GM20000 (cell line): ENCODE measurements around the gene MLXIPL.
A peak's percentile ranks its signal among the peaks of the same experiment; 100 is the strongest.
"Not testable (repeated sequence)": the region's sequence is repeated elsewhere in the genome, so short reads cannot be mapped to it uniquely, and the experiment has no call there.

Experiments used
- DNase-seq: peaks from one replicate; pipeline ENCODE4 v3.0.0; 2012; ENCODE audit warnings: low spot score
- TF ChIP-seq, protein P1 (sequence below): IDR thresholded peaks from 2 replicates; pipeline ENCODE4 v1.5.1; 2012; ENCODE audit warnings: mild to moderate bottlenecking, control low read depth; ENCODE audit errors: extremely low read depth, missing control alignments

MLXIPL gene

GRCh38 chr7:73668103-73668885, 44.0 kb upstream of the MLXIPL start:
- peak; percentile 60 for DNase-seq
- TF ChIP-seq, protein P1, sequence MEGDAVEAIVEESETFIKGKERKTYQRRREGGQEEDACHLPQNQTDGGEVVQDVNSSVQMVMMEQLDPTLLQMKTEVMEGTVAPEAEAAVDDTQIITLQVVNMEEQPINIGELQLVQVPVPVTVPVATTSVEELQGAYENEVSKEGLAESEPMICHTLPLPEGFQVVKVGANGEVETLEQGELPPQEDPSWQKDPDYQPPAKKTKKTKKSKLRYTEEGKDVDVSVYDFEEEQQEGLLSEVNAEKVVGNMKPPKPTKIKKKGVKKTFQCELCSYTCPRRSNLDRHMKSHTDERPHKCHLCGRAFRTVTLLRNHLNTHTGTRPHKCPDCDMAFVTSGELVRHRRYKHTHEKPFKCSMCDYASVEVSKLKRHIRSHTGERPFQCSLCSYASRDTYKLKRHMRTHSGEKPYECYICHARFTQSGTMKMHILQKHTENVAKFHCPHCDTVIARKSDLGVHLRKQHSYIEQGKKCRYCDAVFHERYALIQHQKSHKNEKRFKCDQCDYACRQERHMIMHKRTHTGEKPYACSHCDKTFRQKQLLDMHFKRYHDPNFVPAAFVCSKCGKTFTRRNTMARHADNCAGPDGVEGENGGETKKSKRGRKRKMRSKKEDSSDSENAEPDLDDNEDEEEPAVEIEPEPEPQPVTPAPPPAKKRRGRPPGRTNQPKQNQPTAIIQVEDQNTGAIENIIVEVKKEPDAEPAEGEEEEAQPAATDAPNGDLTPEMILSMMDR: no peak

- TF ChIP-seq, protein P1: peak; percentile 96
- peak; percentile 99 for DNase-seq
These were observed 43.2 kb upstream of the MLXIPL start, which contains the start of gene VPS37D for GRCh38 chr7:73667344-73668102. VPS37D (plus strand) TSS chr7:73667831; CDS start chr7:73667959, 128 bp downstream.

GRCh38 chr7:73663033-73663432, 38.7 kb upstream of the MLXIPL start:
- DNase-seq: no peak
- TF ChIP-seq, protein P1: no peak

- DNase-seq: not testable (repeated sequence)
These were observed 36.3 kb upstream of the MLXIPL start for GRCh38 chr7:73660594-73660993.

GRCh38 chr7:73659983-73660382, 35.7 kb upstream of the MLXIPL start:
- TF ChIP-seq, protein P1: no peak

GRCh38 chr7:73655309-73655708, 31.0 kb upstream of the MLXIPL start:
- DNase-seq: not testable (repeated sequence)

More at GRCh38 chr7:73659983-73660382, 35.7 kb upstream of the MLXIPL start:
- DNase-seq: no peak

DNA sequence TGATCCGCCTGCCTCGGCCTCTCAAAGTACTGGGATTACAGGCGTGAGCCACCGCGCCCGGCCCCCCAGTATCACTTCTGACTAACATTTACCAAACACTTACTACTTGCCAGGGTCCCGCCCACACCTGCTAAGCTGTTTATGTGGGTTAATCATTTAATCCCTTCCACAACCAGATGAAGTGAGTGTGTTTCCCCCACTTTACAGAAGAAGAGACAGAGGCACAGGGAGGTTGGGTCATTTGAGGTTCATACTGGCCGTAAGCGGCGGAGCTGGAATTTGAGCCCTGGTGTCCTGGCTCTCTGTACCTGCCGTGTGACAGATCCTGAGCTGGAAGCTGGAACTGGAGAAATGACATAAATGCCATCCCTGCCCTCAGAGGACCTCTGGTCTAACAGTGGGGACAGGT, 28.2 kb upstream of the MLXIPL start:
- TF ChIP-seq, protein P1: no peak
- DNase-seq: no peak

GRCh38 chr7:73650524-73650923, 26.2 kb upstream of the MLXIPL start:
- TF ChIP-seq, protein P1: no peak
- no peak for DNase-seq
